Neural progenitor cell (in vitro differentiated cells): ENCODE data around the gene NCOR2. TPM values are rescaled to one million over a fixed set of nuclear protein-coding genes. Genes with fewer than 3 reads are reported as not detected.

Experiments
- DNase-seq: peaks from one replicate; pipeline ENCODE4 v3.0.0-alpha.2; 2016; ENCODE audit warnings: low spot score
- H2AFZ ChIP-seq: fragments of 200-600 bp; sonication (generic); replicated peaks from 2 replicates; pipeline ENCODE4 v1.6.1; 2016; ENCODE audit warnings: antibody characterized with exemption
- H3F3A ChIP-seq: fragments of 200-600 bp; sonication (generic); 2 replicates; pipeline ENCODE4 v1.6.1; 2016; ENCODE audit warnings: antibody characterized with exemption, low read depth
- H3K27ac ChIP-seq: fragments of 200-600 bp; sonication (generic); 2 replicates; pipeline ENCODE4 v1.5.1; 2016; ENCODE audit warnings: mild to moderate bottlenecking
- H3K27me3 ChIP-seq: fragments of 200-600 bp; sonication (generic); 2 replicates; pipeline ENCODE4 v1.6.1; 2016; ENCODE audit warnings: mild to moderate bottlenecking, moderate library complexity
- H3K36me3 ChIP-seq: fragments of 200-600 bp; sonication (generic); 2 replicates; pipeline ENCODE4 v1.5.1; 2016
- H3K4me1 ChIP-seq: fragments of 200-600 bp; sonication (generic); 2 replicates; pipeline ENCODE4 v1.6.1; 2016; ENCODE audit warnings: mixed run types
- H3K4me2 ChIP-seq: fragments of 200-600 bp; sonication (generic); 2 replicates; pipeline ENCODE4 v1.6.1; 2016
- H3K4me3 ChIP-seq: fragments of 200-600 bp; sonication (generic); 2 replicates; pipeline ENCODE4 v1.5.1; 2016
- H3K79me2 ChIP-seq: fragments of 200-600 bp; sonication (generic); 2 replicates; pipeline ENCODE4 v1.6.1; 2016; ENCODE audit warnings: low read depth
- H3K9ac ChIP-seq: fragments of 200-600 bp; sonication (generic); 2 replicates; pipeline ENCODE4 v1.6.1; 2016
- H3K9me3 ChIP-seq: fragments of 200-600 bp; sonication (generic); 2 replicates; pipeline ENCODE4 v1.5.1; 2016; ENCODE audit warnings: low read depth
- H4K20me1 ChIP-seq: fragments of 200-600 bp; sonication (generic); 2 replicates; pipeline ENCODE4 v1.6.1; 2016; ENCODE audit warnings: low read depth
- H3K27ac Mint-ChIP-seq: 3 replicates; pipeline ENCODE4 v1.8.0; 2021; ENCODE audit warnings: mixed read lengths
- H3K27me3 Mint-ChIP-seq: 2 replicates; pipeline ENCODE4 v1.8.0; 2022; ENCODE audit warnings: low read depth, mild to moderate bottlenecking, inconsistent platforms, moderate library complexity, mixed read lengths; ENCODE audit not compliant: insufficient read depth
- H3K36me3 Mint-ChIP-seq: 3 replicates; pipeline ENCODE4 v1.8.0; 2021; ENCODE audit warnings: mixed read lengths
- H3K4me1 Mint-ChIP-seq: 3 replicates; pipeline ENCODE4 v1.8.0; 2021; ENCODE audit warnings: mixed read lengths
- H3K4me3 Mint-ChIP-seq: 3 replicates; pipeline ENCODE4 v1.8.0; 2021; ENCODE audit warnings: mild to moderate bottlenecking, moderate library complexity, mixed read lengths
- H3K9me3 Mint-ChIP-seq: 3 replicates; pipeline ENCODE4 v1.8.0; 2020; ENCODE audit warnings: mixed read lengths
- EZH2 ChIP-seq: fragments of 200-600 bp; sonication (generic); IDR thresholded peaks from 2 replicates; pipeline ENCODE4 v1.6.1; 2017; ENCODE audit warnings: antibody characterized with exemption, mild to moderate bottlenecking, moderate library complexity
- EZH2phosphoT487 ChIP-seq: fragments of 200-600 bp; sonication (generic); IDR thresholded peaks from 2 replicates; pipeline ENCODE4 v1.6.1; 2017; ENCODE audit warnings: antibody characterized with exemption
- total RNA-seq: library from RNA; depleted of rRNA; stranded (reverse); fragments of >200 nt; gene quantifications from 2 replicates; pipeline ENCODE4 v1.2.3, GENCODE V29; 2015; ENCODE audit warnings: low replicate concordance
- TF ChIP-seq, protein P1 (sequence below): fragments of 200-600 bp; sonication (generic); IDR thresholded peaks from 2 replicates; pipeline ENCODE4 v1.5.1; 2017; ENCODE audit warnings: antibody characterized with exemption, mild to moderate bottlenecking

NCOR2 gene
- total RNA-seq, 1 donor from 2014 or later: 14.3 TPM

GRCh38 chr12:124562018-124562795 lies 5.2 kb downstream of the NCOR2 start:
- peak overlapping the region; percentile 55 for H3K4me3 Mint-ChIP-seq
- no peak overlapping the region for H3K27ac ChIP-seq
- no peak overlapping the region for H3K27ac Mint-ChIP-seq

DNA sequence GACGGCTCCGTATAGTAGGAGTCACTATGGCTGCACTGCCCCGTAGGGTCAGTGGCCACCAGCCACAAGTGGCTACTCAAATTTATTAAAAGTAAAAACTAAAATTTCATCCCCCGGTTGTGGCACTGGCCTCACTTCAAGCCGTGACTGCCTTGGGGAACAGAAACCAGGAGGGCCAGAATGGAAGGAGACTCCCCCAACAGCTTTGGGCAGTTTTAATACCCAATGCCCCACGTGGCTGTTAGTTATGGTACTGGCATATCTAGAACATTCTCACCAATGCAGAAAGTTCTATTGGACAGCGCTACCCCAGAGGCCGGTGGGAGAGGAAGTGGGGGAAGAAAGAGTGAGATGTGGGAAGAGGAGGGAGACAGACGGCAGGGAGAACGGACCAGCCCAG lies 6.2 kb downstream of the NCOR2 start:
- no peak overlapping the region for H3K27ac ChIP-seq
- H3K27ac Mint-ChIP-seq: no peak overlapping the region
- H4K20me1 ChIP-seq: peaks cover 100% of the 10 kb centered on the region
- H3K27me3 Mint-ChIP-seq: no peaks in the 10 kb centered on the region
- H3K9ac ChIP-seq: no peak overlapping the region
- H3K36me3 Mint-ChIP-seq: no peaks in the 10 kb centered on the region
- H3K4me3 Mint-ChIP-seq: no peak overlapping the region
- H3K4me2 ChIP-seq: no peak overlapping the region
- DNase-seq: no peak
- H2AFZ ChIP-seq: no peak overlapping the region
- H3K27me3 ChIP-seq: no peaks in the 10 kb centered on the region
- no peak overlapping the region for H3K4me3 ChIP-seq
- no peaks in the 10 kb centered on the region for H3K9me3 ChIP-seq
- H3K79me2 ChIP-seq: peaks cover 100% of the 10 kb centered on the region
- H3F3A ChIP-seq: peaks cover 38% of the 10 kb centered on the region
- H3K4me1 Mint-ChIP-seq: peaks cover 64% of the 10 kb centered on the region
- no peaks in the 10 kb centered on the region for H3K9me3 Mint-ChIP-seq
- TF ChIP-seq EZH2 (no peak), EZH2phosphoT487 (no peak)
- TF ChIP-seq, protein P1, sequence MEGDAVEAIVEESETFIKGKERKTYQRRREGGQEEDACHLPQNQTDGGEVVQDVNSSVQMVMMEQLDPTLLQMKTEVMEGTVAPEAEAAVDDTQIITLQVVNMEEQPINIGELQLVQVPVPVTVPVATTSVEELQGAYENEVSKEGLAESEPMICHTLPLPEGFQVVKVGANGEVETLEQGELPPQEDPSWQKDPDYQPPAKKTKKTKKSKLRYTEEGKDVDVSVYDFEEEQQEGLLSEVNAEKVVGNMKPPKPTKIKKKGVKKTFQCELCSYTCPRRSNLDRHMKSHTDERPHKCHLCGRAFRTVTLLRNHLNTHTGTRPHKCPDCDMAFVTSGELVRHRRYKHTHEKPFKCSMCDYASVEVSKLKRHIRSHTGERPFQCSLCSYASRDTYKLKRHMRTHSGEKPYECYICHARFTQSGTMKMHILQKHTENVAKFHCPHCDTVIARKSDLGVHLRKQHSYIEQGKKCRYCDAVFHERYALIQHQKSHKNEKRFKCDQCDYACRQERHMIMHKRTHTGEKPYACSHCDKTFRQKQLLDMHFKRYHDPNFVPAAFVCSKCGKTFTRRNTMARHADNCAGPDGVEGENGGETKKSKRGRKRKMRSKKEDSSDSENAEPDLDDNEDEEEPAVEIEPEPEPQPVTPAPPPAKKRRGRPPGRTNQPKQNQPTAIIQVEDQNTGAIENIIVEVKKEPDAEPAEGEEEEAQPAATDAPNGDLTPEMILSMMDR: no peak
- no peaks in the 10 kb centered on the region for H3K36me3 ChIP-seq
- peaks cover 33% of the 10 kb centered on the region for H3K4me1 ChIP-seq

More at GRCh38 chr12:124562018-124562795, 5.2 kb downstream of the NCOR2 start:
- TF ChIP-seq EZH2: no peak
- no peak for TF ChIP-seq EZH2phosphoT487
- TF ChIP-seq, protein P1: no peak
- Histone ChIP-seq H3K36me3 (no peaks in the 10 kb centered on the region), H3K9ac (no peak overlapping the region), H2AFZ (no peak overlapping the region), H3K4me1 (peaks cover 31% of the 10 kb centered on the region), H3K9me3 (no peaks in the 10 kb centered on the region), H3K27me3 (no peaks in the 10 kb centered on the region), H3F3A (peaks cover 45% of the 10 kb centered on the region), H3K4me3 (no peak overlapping the region), H4K20me1 (peaks cover 96% of the 10 kb centered on the region), H3K79me2 (peaks cover 100% of the 10 kb centered on the region), H3K4me2 (no peak overlapping the region)
- Mint-ChIP-seq H3K9me3 (no peaks in the 10 kb centered on the region), H3K27me3 (no peaks in the 10 kb centered on the region), H3K4me1 (peaks cover 58% of the 10 kb centered on the region), H3K36me3 (no peaks in the 10 kb centered on the region)
- DNase-seq: no peak

- no peak overlapping the region for H3K4me3 ChIP-seq
- H3K4me3 Mint-ChIP-seq: no peak overlapping the region
- peaks cover 29% of the 10 kb centered on the region for H3F3A ChIP-seq
- DNase-seq: no peak
- H3K79me2 ChIP-seq: peaks cover 100% of the 10 kb centered on the region
- H3K27me3 ChIP-seq: no peaks in the 10 kb centered on the region
- H3K27ac ChIP-seq: no peak overlapping the region
- H3K9me3 ChIP-seq: no peaks in the 10 kb centered on the region
- peaks cover 100% of the 10 kb centered on the region for H4K20me1 ChIP-seq
- H3K4me1 ChIP-seq: peaks cover 27% of the 10 kb centered on the region
- no peak overlapping the region for H3K27ac Mint-ChIP-seq
- no peaks in the 10 kb centered on the region for H3K36me3 ChIP-seq
- no peaks in the 10 kb centered on the region for H3K9me3 Mint-ChIP-seq
- H3K27me3 Mint-ChIP-seq: peaks cover under 1% of the 10 kb centered on the region
- no peaks in the 10 kb centered on the region for H3K36me3 Mint-ChIP-seq
- TF ChIP-seq, protein P1: no peak
- no peak for TF ChIP-seq EZH2phosphoT487
- no peak for TF ChIP-seq EZH2
- H3K4me2 ChIP-seq: no peak overlapping the region
- H3K9ac ChIP-seq: no peak overlapping the region
- no peak overlapping the region for H2AFZ ChIP-seq
- H3K4me1 Mint-ChIP-seq: peaks cover 58% of the 10 kb centered on the region
These were observed 7.1 kb downstream of the NCOR2 start for GRCh38 chr12:124560146-124560890.
